Thyroid gland (tissue), 4 donors: ENCODE data around the gene SMIM23. TPM values are rescaled to one million over a fixed set of nuclear protein-coding genes. Genes with fewer than 3 reads are reported as not detected.

Experiments
- DNase-seq, 2 donors: peaks; one replicate each; pipeline ENCODE4 v3.0.0-alpha.2; 2019
- H3K27ac ChIP-seq, 3 donors: fragments of 200-600 bp; sonication (generic); 1 replicate in 2 of 3; 2 replicates in 1 of 3; pipeline ENCODE4 v1.5.1; 2016 to 2019; ENCODE audit warnings: mild to moderate bottlenecking in 1 of 3, moderate library complexity in 1 of 3
- H3K27me3 ChIP-seq: fragments of 200-600 bp; sonication (generic); one replicate; pipeline ENCODE4 v1.5.1; 2019
- H3K36me3 ChIP-seq, 2 donors: fragments of 200-600 bp; sonication (generic); one replicate each; pipeline ENCODE4 v1.5.1; 2016 to 2019
- H3K4me1 ChIP-seq, 2 donors: fragments of 200-600 bp; sonication (generic); one replicate each; pipeline ENCODE4 v1.5.1; 2017 to 2019
- H3K4me3 ChIP-seq, 3 donors: fragments of 200-600 bp; sonication (generic); replicated peaks in 1 of 3; 1 replicate in 2 of 3; 2 replicates in 1 of 3; pipeline ENCODE4 v1.5.1; 2016; ENCODE audit warnings: mild to moderate bottlenecking in 1 of 3
- H3K9me3 ChIP-seq: fragments of 200-600 bp; sonication (generic); one replicate; pipeline ENCODE4 v1.5.1; 2017
- POLR2A ChIP-seq, 2 donors: fragments of 450-650 bp; IDR thresholded peaks; one replicate each; pipeline ENCODE4 v1.6.1; 2017; ENCODE audit warnings: antibody characterized with exemption in 2 of 2, mild to moderate bottlenecking in 2 of 2, moderate library complexity in 1 of 2
- WGBS, 2 donors: methylation state at CpG; one replicate each; pipeline ENCODE4 v1.1.5; 2017; 5-methylcytosine and 5-hydroxymethylcytosine counted together
- intact Hi-C: fragments of 100-400 bp; cut with DNase I; formaldehyde crosslinking; loops from one replicate; pipeline ENCODE4 v1.15.1; 2023
- total RNA-seq, 4 donors: library from RNA; depleted of rRNA; stranded (reverse); fragments of >200 nt; gene quantifications; one replicate each; pipeline ENCODE4 v1.2.3, GENCODE V29; 2016
- TF ChIP-seq, protein P1 (sequence below), 6 experiments: fragments of 200-600 bp in 3 of 6; fragments of 450-650 bp in 3 of 6; sonication (generic) in 3 of 6; IDR thresholded peaks; one replicate each; pipeline ENCODE4 v1.5.1; 2016 to 2019; ENCODE audit warnings: antibody characterized with exemption in 6 of 6, mild to moderate bottlenecking in 2 of 6, inconsistent platforms in 1 of 6, moderate library complexity in 1 of 6

The SMIM23 gene
- total RNA-seq, 4 donors from 2014 or later = not detected

DNA sequence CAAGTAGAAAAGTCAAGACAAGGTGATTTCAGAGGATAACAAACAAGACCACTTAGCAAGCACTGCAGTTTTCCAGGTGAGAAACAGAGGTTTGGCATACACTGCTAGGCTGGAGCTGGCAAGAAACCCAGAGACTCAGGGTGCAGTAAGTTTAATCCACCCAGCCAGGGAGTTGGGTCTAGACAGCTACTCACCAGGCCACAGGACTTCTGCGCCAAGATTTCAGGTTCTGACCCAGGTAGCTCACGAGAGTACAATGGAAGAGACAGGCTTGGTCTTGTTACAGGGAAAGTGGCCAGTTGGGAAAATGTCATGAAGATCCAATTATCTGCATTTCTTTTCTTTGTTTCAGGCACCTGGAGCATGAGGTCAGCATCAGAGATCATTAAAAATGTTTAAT, 9.8 kb downstream of the SMIM23 start:
- H3K36me3 ChIP-seq = no peaks in the 10 kb centered on the region
- no peak overlapping the region for H3K4me3 ChIP-seq
- no peak for TF ChIP-seq POLR2A (IDR thresholded peaks at IDR 0.05)
- TF ChIP-seq, protein P1, sequence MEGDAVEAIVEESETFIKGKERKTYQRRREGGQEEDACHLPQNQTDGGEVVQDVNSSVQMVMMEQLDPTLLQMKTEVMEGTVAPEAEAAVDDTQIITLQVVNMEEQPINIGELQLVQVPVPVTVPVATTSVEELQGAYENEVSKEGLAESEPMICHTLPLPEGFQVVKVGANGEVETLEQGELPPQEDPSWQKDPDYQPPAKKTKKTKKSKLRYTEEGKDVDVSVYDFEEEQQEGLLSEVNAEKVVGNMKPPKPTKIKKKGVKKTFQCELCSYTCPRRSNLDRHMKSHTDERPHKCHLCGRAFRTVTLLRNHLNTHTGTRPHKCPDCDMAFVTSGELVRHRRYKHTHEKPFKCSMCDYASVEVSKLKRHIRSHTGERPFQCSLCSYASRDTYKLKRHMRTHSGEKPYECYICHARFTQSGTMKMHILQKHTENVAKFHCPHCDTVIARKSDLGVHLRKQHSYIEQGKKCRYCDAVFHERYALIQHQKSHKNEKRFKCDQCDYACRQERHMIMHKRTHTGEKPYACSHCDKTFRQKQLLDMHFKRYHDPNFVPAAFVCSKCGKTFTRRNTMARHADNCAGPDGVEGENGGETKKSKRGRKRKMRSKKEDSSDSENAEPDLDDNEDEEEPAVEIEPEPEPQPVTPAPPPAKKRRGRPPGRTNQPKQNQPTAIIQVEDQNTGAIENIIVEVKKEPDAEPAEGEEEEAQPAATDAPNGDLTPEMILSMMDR (IDR thresholded peaks at IDR 0.05) = no peak
- H3K27me3 ChIP-seq = no peaks in the 10 kb centered on the region
- no peak for DNase-seq
- intact Hi-C loops = no loop called here
- no peaks in the 10 kb centered on the region for H3K9me3 ChIP-seq
- 85 to 92% methylated on average over 2 of the region's 2 CpGs for WGBS, 2 donors
- H3K27ac ChIP-seq = no peak overlapping the region
- H3K4me1 ChIP-seq = no peaks in the 10 kb centered on the region

DNA sequence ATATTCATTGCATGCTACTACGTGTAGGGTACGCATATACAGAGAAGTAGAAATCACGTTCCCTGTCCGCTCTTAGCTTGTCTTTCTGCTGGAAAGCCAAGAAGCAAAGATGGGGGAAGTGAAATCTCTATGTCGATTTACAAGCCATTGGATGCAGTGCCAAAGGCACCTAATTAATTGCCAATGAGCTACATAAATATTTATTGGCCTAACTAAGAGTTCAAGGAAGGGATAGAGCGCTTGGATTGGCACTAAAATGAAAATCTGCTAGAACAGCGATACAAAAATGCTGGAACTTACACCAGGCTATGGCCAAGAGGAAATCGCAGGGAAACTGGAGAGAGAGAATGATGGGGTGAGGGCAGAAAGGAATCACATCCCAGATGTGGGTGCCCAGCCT, 10.8 kb downstream of the SMIM23 start:
- H3K9me3 ChIP-seq = no peaks in the 10 kb centered on the region
- TF ChIP-seq POLR2A (IDR thresholded peaks at IDR 0.05) = no peak
- TF ChIP-seq, protein P1 (IDR thresholded peaks at IDR 0.05) = no peak
- H3K4me1 ChIP-seq = no peaks in the 10 kb centered on the region
- H3K36me3 ChIP-seq = no peaks in the 10 kb centered on the region
- H3K4me3 ChIP-seq = no peak overlapping the region
- H3K27ac ChIP-seq = no peak overlapping the region
- no peaks in the 10 kb centered on the region for H3K27me3 ChIP-seq
- no peak for DNase-seq
- 91 to 93% methylated on average over 8 of the region's 8 CpGs for WGBS, 2 donors
- intact Hi-C loops = no loop called here

DNA sequence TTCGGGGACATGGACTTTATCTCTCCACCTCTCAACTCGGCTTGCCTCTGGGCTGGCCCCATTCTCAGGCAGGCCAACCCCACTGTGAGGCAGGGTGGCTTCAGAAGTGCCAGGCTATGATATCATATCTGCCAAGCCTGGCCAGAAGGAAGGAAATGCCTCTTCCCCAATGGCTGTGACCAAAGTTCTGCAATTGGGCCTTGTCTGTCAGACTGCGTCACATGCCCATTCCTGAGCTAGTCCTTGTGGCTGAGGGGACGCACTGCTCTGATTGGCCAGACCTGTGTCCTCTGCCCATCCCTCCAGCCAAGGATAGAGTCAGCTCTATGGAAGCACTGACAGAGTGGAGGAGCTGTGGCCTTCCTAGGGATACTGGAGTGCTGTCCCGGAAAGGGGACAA, 11.9 kb downstream of the SMIM23 start:
- TF ChIP-seq POLR2A (IDR thresholded peaks at IDR 0.05) = no peak
- TF ChIP-seq, protein P1 (IDR thresholded peaks at IDR 0.05) = no peak
- Histone ChIP-seq H3K27me3 (no peaks in the 10 kb centered on the region), H3K36me3 (no peaks in the 10 kb centered on the region), H3K4me3 (no peak overlapping the region), H3K27ac (no peak overlapping the region), H3K4me1 (no peaks in the 10 kb centered on the region), H3K9me3 (no peaks in the 10 kb centered on the region)
- WGBS, 2 donors = 83 to 85% methylated on average over 5 of the region's 5 CpGs
- no peak for DNase-seq
- intact Hi-C loops = no loop called here

DNA sequence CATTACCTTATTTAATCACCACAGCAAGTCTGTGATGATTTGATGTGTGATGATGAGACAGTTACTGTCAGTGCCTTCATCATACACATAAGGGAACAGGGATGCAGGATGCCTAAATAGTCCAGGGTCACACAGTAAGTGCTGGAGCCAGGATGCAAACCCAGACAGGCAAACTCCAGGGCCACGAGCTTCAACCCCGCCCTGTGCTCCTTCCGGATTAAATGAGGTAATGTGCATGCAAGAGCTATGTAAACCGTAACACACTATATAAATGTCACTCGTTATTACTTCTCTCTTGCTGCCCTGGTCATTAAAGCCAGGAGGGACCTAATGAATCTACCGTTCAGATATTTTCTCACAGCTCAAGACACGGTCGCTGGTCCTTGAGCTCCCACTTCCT, 12.8 kb downstream of the SMIM23 start:
- WGBS, 2 donors = 69 to 74% methylated on average over 8 of the region's 8 CpGs

DNA sequence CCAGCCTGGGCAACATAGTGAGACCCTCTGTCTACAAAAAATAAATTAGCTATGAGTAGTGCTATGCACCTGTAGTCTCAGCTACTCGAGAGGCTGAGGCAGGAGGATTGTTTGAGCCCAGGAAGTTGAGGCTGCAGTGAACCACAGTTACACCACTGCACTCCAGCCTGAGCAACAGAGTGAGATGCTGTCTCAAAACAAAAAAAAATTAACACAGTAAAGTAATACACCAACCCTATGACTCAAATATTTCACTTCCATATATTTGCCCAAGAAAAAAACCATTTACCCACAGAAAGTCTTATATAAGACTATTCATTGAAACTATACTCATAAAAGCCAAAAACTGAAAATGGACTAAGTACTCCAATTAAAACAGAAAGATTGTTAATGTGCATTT, 16.2 kb downstream of the SMIM23 start:
- Histone ChIP-seq H3K9me3 (no peaks in the 10 kb centered on the region), H3K27me3 (no peaks in the 10 kb centered on the region), H3K4me3 (no peak overlapping the region), H3K4me1 (no peaks in the 10 kb centered on the region), H3K27ac (no peak overlapping the region), H3K36me3 (no peaks in the 10 kb centered on the region)
- intact Hi-C loops = no loop called here
- TF ChIP-seq POLR2A (IDR thresholded peaks at IDR 0.05) = no peak
- TF ChIP-seq, protein P1 (IDR thresholded peaks at IDR 0.05) = no peak
- no peak for DNase-seq
- WGBS, 2 donors = 85 to 95% methylated on average over 1 of the region's 1 CpG

More for the DNA sequence above, 12.8 kb downstream of the SMIM23 start:
- Histone ChIP-seq H3K4me3 (no peak overlapping the region), H3K9me3 (no peaks in the 10 kb centered on the region), H3K27ac (no peak overlapping the region), H3K36me3 (no peaks in the 10 kb centered on the region), H3K4me1 (no peaks in the 10 kb centered on the region), H3K27me3 (no peaks in the 10 kb centered on the region)
- DNase-seq = no peak
- TF ChIP-seq POLR2A (IDR thresholded peaks at IDR 0.05) = no peak
- TF ChIP-seq, protein P1 (IDR thresholded peaks at IDR 0.05) = no peak
- intact Hi-C loops = no loop called here
